Measurements from ENCODE around the gene MAP3K5. TPM values are rescaled to one million over a fixed set of nuclear protein-coding genes. Genes with fewer than 3 reads are reported as not detected.

The MAP3K5 gene
- total RNA-seq, 4 donors from 2014 or later, result 16.2 to 52.7 (median 34.8) TPM

DNA sequence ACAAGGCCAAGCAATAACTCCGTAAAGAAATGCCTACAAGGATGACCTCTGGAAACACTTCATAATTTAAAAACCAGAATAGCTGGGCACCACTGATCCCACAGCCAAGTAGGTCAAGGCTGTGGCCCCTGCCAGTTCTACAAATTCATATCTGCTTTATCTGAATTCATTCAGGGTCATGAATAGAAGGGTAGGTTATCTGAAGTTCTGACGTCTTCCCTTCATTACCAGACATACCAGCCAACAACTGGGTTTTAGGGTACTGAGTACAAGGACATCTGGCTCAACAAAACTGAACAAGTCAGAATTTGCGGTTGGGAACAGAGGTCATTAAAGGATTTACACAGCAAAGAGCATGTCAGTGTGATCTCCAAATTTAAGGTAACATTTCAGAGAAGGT lies 26.0 kb downstream of the MAP3K5 start:
- peaks cover 21 to 58% (median 31%) of the 10 kb centered on the region in 4 donors for H3K4me1 ChIP-seq
- no peak for DNase-seq
- H3K27ac ChIP-seq, result peak overlapping the region in 1 of 4 donors; percentile 55
- in situ Hi-C loops (cut with MboI; ENCODE audit: low pct_ligation_motif_present in 1 of 4, low pct_unique_long_range_greater_than_20kb in 1 of 4, low sequenced_read_pairs in 3 of 4), result no loop called here
- H3K27me3 ChIP-seq, result no peaks in the 10 kb centered on the region
- no peak overlapping the region for H3K4me3 ChIP-seq
- 76 to 79% methylated on average over 3 of the region's 3 CpGs for WGBS, 2 donors (ENCODE audit: low coverage in 1 of 2)
- no peak for TF ChIP-seq POLR2AphosphoS5 (IDR thresholded peaks at IDR 0.05)
- no peak for TF ChIP-seq POLR2A (IDR thresholded peaks at IDR 0.05)
- TF ChIP-seq CTCF (IDR thresholded peaks at IDR 0.05), result no peak
- no peak for TF ChIP-seq EP300 (IDR thresholded peaks at IDR 0.05; ENCODE audit: low read depth)
- intact Hi-C loops (cut with DNase I; ENCODE audit: low total_unique reads), result no loop called here
- no peaks in the 10 kb centered on the region for H3K36me3 ChIP-seq
- H3K9me3 ChIP-seq, result no peaks in the 10 kb centered on the region

DNA sequence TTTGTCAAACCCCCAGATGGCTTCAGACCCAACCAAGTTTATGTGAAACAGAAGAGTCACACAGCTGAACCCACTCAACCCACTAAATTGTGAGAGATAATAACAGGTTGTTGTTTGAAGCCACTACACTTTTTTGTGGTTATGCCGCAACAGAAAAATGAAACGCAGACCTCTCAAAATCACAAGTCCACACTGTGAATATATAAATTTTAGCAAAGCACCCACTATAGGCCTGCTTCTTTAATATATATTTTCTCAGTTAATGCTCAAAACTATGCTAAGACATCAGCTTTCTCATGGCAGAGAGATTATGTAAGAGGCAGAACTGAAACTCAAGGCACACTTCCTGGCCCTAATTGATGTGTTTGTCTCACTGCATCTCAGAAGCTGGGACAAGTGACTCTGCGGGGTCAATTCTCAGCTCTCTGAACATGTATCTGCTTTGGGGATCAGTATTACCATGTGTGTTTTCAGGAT lies 27.7 kb downstream of the MAP3K5 start:
- no peaks in the 10 kb centered on the region for H3K36me3 ChIP-seq
- in situ Hi-C loops (cut with MboI; ENCODE audit: low pct_ligation_motif_present in 1 of 4, low pct_unique_long_range_greater_than_20kb in 1 of 4, low sequenced_read_pairs in 3 of 4) (no loop called here), intact Hi-C loops (cut with DNase I; ENCODE audit: low total_unique reads) (no loop called here)
- H3K4me3 ChIP-seq, result no peak overlapping the region
- peaks cover 21 to 65% (median 31%) of the 10 kb centered on the region in 4 donors for H3K4me1 ChIP-seq
- DNase-seq, result no peak
- TF ChIP-seq CTCF (IDR thresholded peaks at IDR 0.05) (no peak), POLR2A (IDR thresholded peaks at IDR 0.05) (no peak), EP300 (IDR thresholded peaks at IDR 0.05; ENCODE audit: low read depth) (no peak), POLR2AphosphoS5 (IDR thresholded peaks at IDR 0.05) (no peak)
- WGBS, 2 donors (ENCODE audit: low coverage in 1 of 2), result 60 to 70% methylated on average over 1 to 3 of the region's 3 CpGs
- peak overlapping the region; percentile 10 to 71 (median 39) for H3K27ac ChIP-seq
- H3K27me3 ChIP-seq, result no peaks in the 10 kb centered on the region
- no peaks in the 10 kb centered on the region for H3K9me3 ChIP-seq

GRCh38 chr6:136763716-136764516 lies 28.4 kb downstream of the MAP3K5 start:
- Histone ChIP-seq H3K36me3 (no peaks in the 10 kb centered on the region), H3K4me1 (peaks cover 21 to 65% (median 31%) of the 10 kb centered on the region in 4 donors), H3K4me3 (no peak overlapping the region), H3K9me3 (no peaks in the 10 kb centered on the region), H3K27me3 (no peaks in the 10 kb centered on the region), H3K27ac (peak overlapping the region; percentile 6 to 71 (median 39))
- 67 to 94% methylated on average over 3 to 5 of the region's 5 CpGs for WGBS, 2 donors (ENCODE audit: low coverage in 1 of 2)
- in situ Hi-C loops (cut with MboI; ENCODE audit: low pct_ligation_motif_present in 1 of 4, low pct_unique_long_range_greater_than_20kb in 1 of 4, low sequenced_read_pairs in 3 of 4), result no loop called here
- TF ChIP-seq POLR2AphosphoS5 (IDR thresholded peaks at IDR 0.05) (no peak), CTCF (IDR thresholded peaks at IDR 0.05) (no peak), EP300 (IDR thresholded peaks at IDR 0.05; ENCODE audit: low read depth) (no peak), POLR2A (IDR thresholded peaks at IDR 0.05) (no peak)
- DNase-seq, result no peak
- intact Hi-C loops (cut with DNase I; ENCODE audit: low total_unique reads), result no loop called here

DNA sequence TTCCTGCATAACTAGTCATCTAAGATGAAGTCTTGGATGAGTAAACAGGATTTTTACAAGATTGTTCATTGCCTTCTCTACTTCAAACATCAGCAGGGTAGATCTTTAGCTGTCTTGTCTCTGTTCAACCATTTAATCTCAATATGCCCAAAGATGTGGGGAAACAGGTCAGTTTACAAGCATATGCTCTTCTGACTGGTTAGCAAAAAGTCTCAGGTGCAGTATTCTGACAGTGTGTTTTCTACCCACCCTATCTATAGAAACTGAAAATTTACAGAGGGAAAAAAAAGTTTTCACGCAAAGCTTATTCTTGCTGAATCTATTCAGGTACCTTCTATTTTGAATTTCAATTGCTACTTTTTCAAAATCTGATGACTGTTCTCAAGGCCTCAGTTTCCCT lies 29.0 kb downstream of the MAP3K5 start:
- Histone ChIP-seq H3K27me3 (no peaks in the 10 kb centered on the region), H3K27ac (peak overlapping the region in 3 of 4 donors; percentile 69 to 76 (median 71)), H3K4me3 (no peak overlapping the region), H3K4me1 (peaks cover 21 to 65% (median 31%) of the 10 kb centered on the region in 4 donors), H3K9me3 (no peaks in the 10 kb centered on the region), H3K36me3 (no peaks in the 10 kb centered on the region)
- DNase-seq, result no peak
- TF ChIP-seq POLR2AphosphoS5 (IDR thresholded peaks at IDR 0.05) (no peak), POLR2A (IDR thresholded peaks at IDR 0.05) (no peak), CTCF (IDR thresholded peaks at IDR 0.05) (no peak), EP300 (IDR thresholded peaks at IDR 0.05; ENCODE audit: low read depth) (no peak)
- intact Hi-C loops (cut with DNase I; ENCODE audit: low total_unique reads) (no loop called here), in situ Hi-C loops (cut with MboI; ENCODE audit: low pct_ligation_motif_present in 1 of 4, low pct_unique_long_range_greater_than_20kb in 1 of 4, low sequenced_read_pairs in 3 of 4) (no loop called here)
- 85 to 86% methylated on average over 1 of the region's 1 CpG for WGBS, 2 donors (ENCODE audit: low coverage in 1 of 2)
